Loucy (cell line): ENCODE data around the gene ALDH1L1.

Experiments used
- H2AFZ ChIP-seq: fragments of 200-600 bp; sonication (generic); 2 replicates; pipeline ENCODE4 v1.6.0; 2016; ENCODE audit warnings: antibody characterized with exemption, mild to moderate bottlenecking, low read length, moderate library complexity
- H3F3A ChIP-seq: fragments of 200-600 bp; 2 replicates; pipeline ENCODE4 v1.6.0; 2016; ENCODE audit warnings: antibody characterized with exemption, low read depth, mild to moderate bottlenecking
- H3K27me3 ChIP-seq: fragments of 200-600 bp; sonication (generic); 2 replicates; pipeline ENCODE4 v1.6.1; 2014; ENCODE audit warnings: low read length, mild to moderate bottlenecking; ENCODE audit not compliant: insufficient read depth, poor library complexity, severe bottlenecking
- H3K36me3 ChIP-seq: fragments of 200-600 bp; sonication (generic); 2 replicates; pipeline ENCODE4 v1.6.1; 2016; ENCODE audit warnings: low read length; ENCODE audit not compliant: insufficient read depth
- H3K4me1 ChIP-seq: fragments of 200-600 bp; sonication (generic); 2 replicates; pipeline ENCODE4 v1.5.1; 2014; ENCODE audit warnings: low read length, mild to moderate bottlenecking; ENCODE audit not compliant: insufficient read depth, poor library complexity, severe bottlenecking
- H3K4me2 ChIP-seq: fragments of 200-600 bp; sonication (generic); 2 replicates; pipeline ENCODE4 v1.6.0; 2014; ENCODE audit warnings: antibody characterized with exemption, low read length, low read depth, mild to moderate bottlenecking; ENCODE audit not compliant: poor library complexity, severe bottlenecking
- H3K4me3 ChIP-seq: fragments of 200-600 bp; sonication (generic); 2 replicates; pipeline ENCODE4 v1.5.1; 2014; ENCODE audit warnings: low read length, mild to moderate bottlenecking, mixed read lengths; ENCODE audit not compliant: poor library complexity, severe bottlenecking
- H3K79me2 ChIP-seq: fragments of 200-600 bp; sonication (generic); 2 replicates; pipeline ENCODE4 v1.6.1; 2014; ENCODE audit warnings: low read length; ENCODE audit not compliant: insufficient read depth
- H3K9ac ChIP-seq: fragments of 200-600 bp; sonication (generic); 2 replicates; pipeline ENCODE4 v1.6.0; 2014; ENCODE audit warnings: mild to moderate bottlenecking, low read depth, low read length, moderate library complexity; ENCODE audit not compliant: poor library complexity, severe bottlenecking
- H3K9me2 ChIP-seq: fragments of 200-600 bp; sonication (generic); replicated peaks from 2 replicates; pipeline ENCODE4 v1.6.1; 2016; ENCODE audit warnings: low read depth, low read length, mixed read lengths
- H3K9me3 ChIP-seq: fragments of 200-600 bp; sonication (generic); 2 replicates; pipeline ENCODE4 v1.6.1; 2014; ENCODE audit warnings: mild to moderate bottlenecking, antibody characterized with exemption, low read length, low read depth; ENCODE audit not compliant: insufficient read depth
- H4K20me1 ChIP-seq: fragments of 200-600 bp; sonication (generic); 2 replicates; pipeline ENCODE4 v1.6.0; 2014; ENCODE audit warnings: antibody characterized with exemption, low read length, mild to moderate bottlenecking; ENCODE audit not compliant: insufficient read depth, poor library complexity, severe bottlenecking
- CTCF ChIP-seq: fragments of 200-600 bp; sonication (generic); conservative IDR thresholded peaks from 2 replicates; pipeline ENCODE4 v1.5.1; 2014; ENCODE audit warnings: mild to moderate bottlenecking, antibody characterized with exemption, low read length
- EZH2phosphoT487 ChIP-seq: fragments of 200-600 bp; IDR thresholded peaks from 2 replicates; pipeline ENCODE4 v1.6.1; 2018; ENCODE audit warnings: antibody characterized with exemption, mild to moderate bottlenecking, moderate library complexity, borderline replicate concordance

Gene ALDH1L1

GRCh38 chr3:126155280-126155640 lies 25.1 kb downstream of the ALDH1L1 start:
- H3K9me2 ChIP-seq: no peaks in the 10 kb centered on the region
- H3K36me3 ChIP-seq: no peaks in the 10 kb centered on the region
- no peaks in the 10 kb centered on the region for H4K20me1 ChIP-seq
- no peaks in the 10 kb centered on the region for H3K79me2 ChIP-seq
- no peaks in the 10 kb centered on the region for H3K4me1 ChIP-seq
- no peak overlapping the region for H3K9ac ChIP-seq
- no peaks in the 10 kb centered on the region for H3F3A ChIP-seq
- no peak overlapping the region for H3K4me3 ChIP-seq
- no peaks in the 10 kb centered on the region for H3K9me3 ChIP-seq
- H2AFZ ChIP-seq: no peak overlapping the region
- no peaks in the 10 kb centered on the region for H3K27me3 ChIP-seq
- H3K4me2 ChIP-seq: no peak overlapping the region
- TF ChIP-seq CTCF: no peak
- no peak for TF ChIP-seq EZH2phosphoT487

GRCh38 chr3:126154391-126155279 lies 25.8 kb downstream of the ALDH1L1 start:
- Histone ChIP-seq H3K36me3 (no peaks in the 10 kb centered on the region), H3K27me3 (no peaks in the 10 kb centered on the region), H2AFZ (no peak overlapping the region), H3K9me3 (no peaks in the 10 kb centered on the region), H3K9ac (no peak overlapping the region), H3K9me2 (no peaks in the 10 kb centered on the region), H3K4me3 (no peak overlapping the region), H3K4me1 (no peaks in the 10 kb centered on the region), H3F3A (no peaks in the 10 kb centered on the region), H3K4me2 (no peak overlapping the region), H4K20me1 (no peaks in the 10 kb centered on the region), H3K79me2 (no peaks in the 10 kb centered on the region)
- TF ChIP-seq EZH2phosphoT487 (no peak), CTCF (no peak)

- Histone ChIP-seq H2AFZ (no peak overlapping the region), H3K9me2 (no peaks in the 10 kb centered on the region), H3K4me2 (no peak overlapping the region), H3K27me3 (no peaks in the 10 kb centered on the region), H3K36me3 (no peaks in the 10 kb centered on the region), H3K9me3 (no peaks in the 10 kb centered on the region), H4K20me1 (no peaks in the 10 kb centered on the region), H3K9ac (no peak overlapping the region), H3K79me2 (no peaks in the 10 kb centered on the region), H3K4me1 (no peaks in the 10 kb centered on the region), H3F3A (no peaks in the 10 kb centered on the region), H3K4me3 (no peak overlapping the region)
- no peak for TF ChIP-seq CTCF
- TF ChIP-seq EZH2phosphoT487: no peak
Observed at GRCh38 chr3:126153695-126154360, 26.6 kb downstream of the ALDH1L1 start.
